GM12878 (cell line): ENCODE measurements around the gene KIAA0825. TPM values are rescaled to one million over a fixed set of nuclear protein-coding genes. Genes with fewer than 3 reads are reported as not detected.

ENCODE experiments used
- BACH1 ChIP-seq: fragments of 450-650 bp; IDR thresholded peaks from 2 replicates; pipeline ENCODE4 v1.6.1; 2017; ENCODE audit warnings: mild to moderate bottlenecking, borderline replicate concordance
- CEBPB ChIP-seq, 2 experiments: fragments of 150-350 bp in 1 of 2; IDR thresholded peaks; 2 replicates each; pipeline ENCODE4 v1.6.1; 2012 to 2014; ENCODE audit warnings: low read depth in 2 of 2, low read length in 2 of 2, borderline replicate concordance in 1 of 2, inconsistent platforms in 1 of 2
- CHD1 ChIP-seq: IDR thresholded peaks from 2 replicates; pipeline ENCODE4 v1.6.1; 2012; ENCODE audit warnings: low read depth, low read length, improper control_type of control experiment
- ZNF384 ChIP-seq: IDR thresholded peaks from 2 replicates; pipeline ENCODE4 v1.6.1; 2012; ENCODE audit warnings: low read depth, mild to moderate bottlenecking, low read length, improper control_type of control experiment, borderline replicate concordance
- polyA plus RNA-seq, 11 experiments: library from polyadenylated mRNA; depleted of rRNA in 4 of 11; unstranded in 6 of 11; stranded (reverse) in 5 of 11; fragments of >200 nt; fragmentation: Nextera tagmentation in 4 of 11; fragmentation: Illumina TruSeq in 1 of 11; extraction: Ambion mirVana in 4 of 11; extraction: Trizol in 1 of 11; gene quantifications; 1 replicate in 1 of 11; 2 replicates in 10 of 11; pipeline versions ENCODE4 v1.2.1 to v1.2.3, GENCODE V29; 2011 to 2016; ENCODE audit warnings: inconsistent platforms in 2 of 11, missing spikeins in 2 of 11, low read depth in 1 of 11
- total RNA-seq, 4 experiments: library from RNA; depleted of rRNA in 3 of 4; stranded (reverse); fragments of >200 nt in 3 of 4; fragmentation: Illumina TruSeq in 1 of 4; extraction: Trizol in 1 of 4; gene quantifications; 2 replicates each; pipeline versions ENCODE4 v1.2.1 to v1.2.3, GENCODE V29; 2013 to 2021
- TF ChIP-seq, protein P1 (sequence below): fragments of 450-650 bp; IDR thresholded peaks from 2 replicates; pipeline ENCODE4 v1.6.1; 2014; ENCODE audit warnings: mild to moderate bottlenecking
- TF ChIP-seq, protein P2 (sequence below): IDR thresholded peaks from 2 replicates; pipeline ENCODE4 v1.6.1; 2011; ENCODE audit warnings: mild to moderate bottlenecking, low read depth, low read length, moderate library complexity; ENCODE audit not compliant: insufficient replicate concordance
- TF ChIP-seq, protein P3 (sequence below): IDR thresholded peaks from 2 replicates; pipeline ENCODE4 v1.6.1; 2012; ENCODE audit warnings: mild to moderate bottlenecking, low read depth, low read length

The KIAA0825 gene
- total and polyA plus RNA-seq, 10 of the 15 experiments (the other 5 are each of a cell fraction or from before 2014, with no cell fraction given) = 0.55 to 1.9 (median 1.5) TPM

DNA sequence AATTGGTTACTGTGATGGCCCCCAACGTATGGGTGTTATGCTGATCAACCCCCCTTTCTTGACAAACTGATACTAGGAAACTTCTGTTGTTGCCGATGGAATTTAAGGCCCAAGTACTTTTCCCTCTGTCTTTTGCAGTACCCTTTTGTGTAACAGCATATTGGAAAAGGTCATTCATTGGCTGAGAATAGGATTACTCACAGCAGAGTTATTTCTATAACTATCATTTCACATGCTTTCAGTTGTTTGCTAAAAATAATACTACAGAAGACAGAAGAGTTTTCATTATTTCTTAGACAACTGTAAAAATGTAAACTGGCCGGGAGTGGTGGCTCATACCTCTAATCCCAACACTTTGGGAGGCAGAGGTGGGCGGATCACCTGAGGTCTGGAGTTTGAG is 329.5 kb downstream of the KIAA0825 start (continued):
- TF ChIP-seq, protein P1, sequence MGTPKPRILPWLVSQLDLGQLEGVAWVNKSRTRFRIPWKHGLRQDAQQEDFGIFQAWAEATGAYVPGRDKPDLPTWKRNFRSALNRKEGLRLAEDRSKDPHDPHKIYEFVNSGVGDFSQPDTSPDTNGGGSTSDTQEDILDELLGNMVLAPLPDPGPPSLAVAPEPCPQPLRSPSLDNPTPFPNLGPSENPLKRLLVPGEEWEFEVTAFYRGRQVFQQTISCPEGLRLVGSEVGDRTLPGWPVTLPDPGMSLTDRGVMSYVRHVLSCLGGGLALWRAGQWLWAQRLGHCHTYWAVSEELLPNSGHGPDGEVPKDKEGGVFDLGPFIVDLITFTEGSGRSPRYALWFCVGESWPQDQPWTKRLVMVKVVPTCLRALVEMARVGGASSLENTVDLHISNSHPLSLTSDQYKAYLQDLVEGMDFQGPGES = no peak
- TF ChIP-seq, protein P2, sequence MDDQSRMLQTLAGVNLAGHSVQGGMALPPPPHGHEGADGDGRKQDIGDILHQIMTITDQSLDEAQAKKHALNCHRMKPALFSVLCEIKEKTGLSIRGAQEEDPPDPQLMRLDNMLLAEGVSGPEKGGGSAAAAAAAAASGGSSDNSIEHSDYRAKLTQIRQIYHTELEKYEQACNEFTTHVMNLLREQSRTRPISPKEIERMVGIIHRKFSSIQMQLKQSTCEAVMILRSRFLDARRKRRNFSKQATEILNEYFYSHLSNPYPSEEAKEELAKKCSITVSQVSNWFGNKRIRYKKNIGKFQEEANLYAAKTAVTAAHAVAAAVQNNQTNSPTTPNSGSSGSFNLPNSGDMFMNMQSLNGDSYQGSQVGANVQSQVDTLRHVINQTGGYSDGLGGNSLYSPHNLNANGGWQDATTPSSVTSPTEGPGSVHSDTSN = no peak
- no peak for TF ChIP-seq CEBPB (IDR thresholded peaks at IDR 0.05; ENCODE audit: borderline replicate concordance in 1 of 2, low read depth in 2 of 2, low read length in 2 of 2)
- TF ChIP-seq, protein P3, sequence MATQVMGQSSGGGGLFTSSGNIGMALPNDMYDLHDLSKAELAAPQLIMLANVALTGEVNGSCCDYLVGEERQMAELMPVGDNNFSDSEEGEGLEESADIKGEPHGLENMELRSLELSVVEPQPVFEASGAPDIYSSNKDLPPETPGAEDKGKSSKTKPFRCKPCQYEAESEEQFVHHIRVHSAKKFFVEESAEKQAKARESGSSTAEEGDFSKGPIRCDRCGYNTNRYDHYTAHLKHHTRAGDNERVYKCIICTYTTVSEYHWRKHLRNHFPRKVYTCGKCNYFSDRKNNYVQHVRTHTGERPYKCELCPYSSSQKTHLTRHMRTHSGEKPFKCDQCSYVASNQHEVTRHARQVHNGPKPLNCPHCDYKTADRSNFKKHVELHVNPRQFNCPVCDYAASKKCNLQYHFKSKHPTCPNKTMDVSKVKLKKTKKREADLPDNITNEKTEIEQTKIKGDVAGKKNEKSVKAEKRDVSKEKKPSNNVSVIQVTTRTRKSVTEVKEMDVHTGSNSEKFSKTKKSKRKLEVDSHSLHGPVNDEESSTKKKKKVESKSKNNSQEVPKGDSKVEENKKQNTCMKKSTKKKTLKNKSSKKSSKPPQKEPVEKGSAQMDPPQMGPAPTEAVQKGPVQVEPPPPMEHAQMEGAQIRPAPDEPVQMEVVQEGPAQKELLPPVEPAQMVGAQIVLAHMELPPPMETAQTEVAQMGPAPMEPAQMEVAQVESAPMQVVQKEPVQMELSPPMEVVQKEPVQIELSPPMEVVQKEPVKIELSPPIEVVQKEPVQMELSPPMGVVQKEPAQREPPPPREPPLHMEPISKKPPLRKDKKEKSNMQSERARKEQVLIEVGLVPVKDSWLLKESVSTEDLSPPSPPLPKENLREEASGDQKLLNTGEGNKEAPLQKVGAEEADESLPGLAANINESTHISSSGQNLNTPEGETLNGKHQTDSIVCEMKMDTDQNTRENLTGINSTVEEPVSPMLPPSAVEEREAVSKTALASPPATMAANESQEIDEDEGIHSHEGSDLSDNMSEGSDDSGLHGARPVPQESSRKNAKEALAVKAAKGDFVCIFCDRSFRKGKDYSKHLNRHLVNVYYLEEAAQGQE = no peak
- TF ChIP-seq ZNF384 = no peak
- TF ChIP-seq CHD1 = no peak
- no peak for TF ChIP-seq BACH1
- TF ChIP-seq, all 136 proteins: peak for 0
